ENCODE measurements around the gene SSNA1. TPM values are rescaled to one million over a fixed set of nuclear protein-coding genes. Genes with fewer than 3 reads are reported as not detected.

SSNA1 gene
- total RNA-seq, 3 donors from 2014 or later = 75.0 to 92.8 (median 82.7) TPM

DNA sequence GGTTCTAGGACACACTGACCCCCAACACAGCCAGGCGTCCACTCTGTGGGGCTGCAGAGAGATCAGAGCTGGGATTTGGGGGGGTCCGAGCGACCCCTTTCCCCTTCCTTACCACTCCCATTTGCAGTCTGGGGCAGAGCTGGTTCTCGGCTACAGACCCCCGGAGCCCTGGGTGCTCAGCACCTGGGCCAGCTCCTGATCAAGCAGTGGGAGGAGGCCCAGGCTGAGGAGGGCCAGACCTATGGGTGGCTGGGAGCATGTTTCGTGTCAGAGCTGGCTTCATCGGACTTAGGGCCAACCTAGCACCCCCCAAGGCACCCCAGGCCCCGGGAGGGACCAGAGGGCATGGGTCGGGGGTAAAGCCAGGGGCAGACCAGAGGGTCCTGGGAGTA is 42.0 kb upstream of the SSNA1 start:
- intact Hi-C loops (cut with DNase I; ENCODE audit: low total_unique reads) = no loop called here
- Histone ChIP-seq H3K4me1 (no peaks in the 10 kb centered on the region), H3K4me3 (no peak overlapping the region), H3K36me3 (no peaks in the 10 kb centered on the region), H3K27ac (no peak overlapping the region), H3K27me3 (peaks cover 0 to 62% of the 10 kb centered on the region in 2 donors), H3K9me3 (no peaks in the 10 kb centered on the region)
- DNase-seq (ENCODE audit: low spot score in 2 of 2) = no peak
- TF ChIP-seq, protein P1, sequence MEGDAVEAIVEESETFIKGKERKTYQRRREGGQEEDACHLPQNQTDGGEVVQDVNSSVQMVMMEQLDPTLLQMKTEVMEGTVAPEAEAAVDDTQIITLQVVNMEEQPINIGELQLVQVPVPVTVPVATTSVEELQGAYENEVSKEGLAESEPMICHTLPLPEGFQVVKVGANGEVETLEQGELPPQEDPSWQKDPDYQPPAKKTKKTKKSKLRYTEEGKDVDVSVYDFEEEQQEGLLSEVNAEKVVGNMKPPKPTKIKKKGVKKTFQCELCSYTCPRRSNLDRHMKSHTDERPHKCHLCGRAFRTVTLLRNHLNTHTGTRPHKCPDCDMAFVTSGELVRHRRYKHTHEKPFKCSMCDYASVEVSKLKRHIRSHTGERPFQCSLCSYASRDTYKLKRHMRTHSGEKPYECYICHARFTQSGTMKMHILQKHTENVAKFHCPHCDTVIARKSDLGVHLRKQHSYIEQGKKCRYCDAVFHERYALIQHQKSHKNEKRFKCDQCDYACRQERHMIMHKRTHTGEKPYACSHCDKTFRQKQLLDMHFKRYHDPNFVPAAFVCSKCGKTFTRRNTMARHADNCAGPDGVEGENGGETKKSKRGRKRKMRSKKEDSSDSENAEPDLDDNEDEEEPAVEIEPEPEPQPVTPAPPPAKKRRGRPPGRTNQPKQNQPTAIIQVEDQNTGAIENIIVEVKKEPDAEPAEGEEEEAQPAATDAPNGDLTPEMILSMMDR (IDR thresholded peaks at IDR 0.05) = no peak
- TF ChIP-seq POLR2A (IDR thresholded peaks at IDR 0.05) (no peak), POLR2AphosphoS5 (IDR thresholded peaks at IDR 0.05) (no peak)

DNA sequence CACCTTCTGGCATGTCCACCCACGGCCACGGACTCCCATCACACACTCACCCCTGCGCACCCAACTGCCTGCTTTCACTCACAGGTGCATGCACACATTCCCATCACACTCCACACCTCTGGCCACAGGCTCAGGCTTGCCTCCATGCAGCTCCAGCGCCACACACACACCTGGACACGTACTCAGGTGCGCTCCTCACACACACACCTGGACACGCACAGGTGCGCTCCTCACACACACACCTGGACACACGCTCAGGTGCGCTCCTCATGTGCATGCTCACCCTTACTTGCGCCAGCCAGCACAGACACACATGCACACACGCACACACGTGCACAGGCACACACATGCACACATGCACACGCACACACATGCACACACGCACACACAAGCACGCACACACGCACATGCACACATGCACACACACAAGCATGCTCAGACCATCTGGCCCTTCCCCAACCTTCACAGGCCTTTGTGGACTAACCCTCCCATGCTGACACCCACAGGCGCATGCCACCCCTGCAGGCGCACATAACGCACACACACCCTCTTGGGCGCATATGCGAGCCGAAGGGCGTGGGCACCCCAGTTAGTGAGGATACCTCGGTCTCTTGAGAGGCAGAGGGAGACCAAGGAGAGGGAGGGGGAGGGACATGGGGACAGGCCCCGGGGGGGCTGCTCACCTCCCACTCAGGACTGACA is 41.2 kb upstream of the SSNA1 start:
- intact Hi-C loops (cut with DNase I; ENCODE audit: low total_unique reads) = no loop called here
- H3K4me3 ChIP-seq = no peak overlapping the region
- no peak for DNase-seq (ENCODE audit: low spot score in 2 of 2)
- TF ChIP-seq POLR2A (IDR thresholded peaks at IDR 0.05) (no peak), POLR2AphosphoS5 (IDR thresholded peaks at IDR 0.05) (no peak)
- TF ChIP-seq, protein P1 (IDR thresholded peaks at IDR 0.05) = no peak
- H3K4me1 ChIP-seq = no peaks in the 10 kb centered on the region
- H3K9me3 ChIP-seq = no peaks in the 10 kb centered on the region
- peaks cover 0 to 55% of the 10 kb centered on the region in 2 donors for H3K27me3 ChIP-seq
- no peak overlapping the region for H3K27ac ChIP-seq
- H3K36me3 ChIP-seq = no peaks in the 10 kb centered on the region

DNA sequence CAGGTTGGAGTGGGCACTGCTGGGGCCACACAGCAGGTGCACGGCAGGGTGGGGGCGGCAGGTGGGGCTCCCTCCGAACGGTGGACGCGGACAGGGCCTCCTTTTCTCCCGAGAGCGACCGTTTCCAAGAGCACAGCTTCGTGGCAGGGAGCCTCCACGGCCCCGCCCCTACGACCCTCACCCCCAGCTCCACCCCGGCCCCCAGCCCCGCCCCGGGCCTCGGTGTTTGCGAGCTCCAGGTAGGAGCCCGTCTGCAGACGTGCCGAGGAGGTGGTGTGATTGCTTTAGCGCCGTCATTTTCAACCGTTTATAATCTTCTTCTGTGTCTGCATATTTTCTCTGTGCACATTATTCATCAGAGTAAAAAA is 40.7 kb upstream of the SSNA1 start:
- Histone ChIP-seq H3K4me1 (no peaks in the 10 kb centered on the region), H3K27me3 (peaks cover 0 to 50% of the 10 kb centered on the region in 2 donors), H3K27ac (no peak overlapping the region), H3K4me3 (no peak overlapping the region), H3K36me3 (no peaks in the 10 kb centered on the region), H3K9me3 (no peaks in the 10 kb centered on the region)
- intact Hi-C loops (cut with DNase I; ENCODE audit: low total_unique reads) = no loop called here
- no peak for DNase-seq (ENCODE audit: low spot score in 2 of 2)
- TF ChIP-seq, protein P1 (IDR thresholded peaks at IDR 0.05) = no peak
- TF ChIP-seq POLR2A (IDR thresholded peaks at IDR 0.05) (no peak), POLR2AphosphoS5 (IDR thresholded peaks at IDR 0.05) (no peak)

DNA sequence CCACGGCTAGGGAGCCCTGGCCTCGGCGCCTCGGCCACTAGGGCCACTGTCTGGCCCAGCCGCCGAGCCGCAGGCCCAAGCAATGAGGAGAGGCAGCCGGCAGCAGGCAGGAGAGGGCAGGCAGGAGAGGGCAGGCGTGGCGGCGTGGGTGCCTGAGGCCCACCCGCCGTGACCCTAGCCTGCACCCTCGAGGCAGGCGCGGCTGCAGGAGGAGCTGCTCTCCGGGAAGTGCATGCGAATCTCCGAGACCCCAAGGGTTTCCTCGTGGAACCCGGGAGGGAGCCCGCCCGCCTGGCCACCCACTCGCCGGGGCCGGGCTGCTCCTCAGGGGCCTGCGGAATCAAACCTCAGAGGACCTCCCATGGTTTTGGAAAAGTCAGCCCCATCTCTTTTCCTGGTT is 40.2 kb upstream of the SSNA1 start:
- no peaks in the 10 kb centered on the region for H3K4me1 ChIP-seq
- TF ChIP-seq POLR2AphosphoS5 (IDR thresholded peaks at IDR 0.05) (no peak), POLR2A (IDR thresholded peaks at IDR 0.05) (no peak)
- TF ChIP-seq, protein P1 (IDR thresholded peaks at IDR 0.05) = no peak
- no peaks in the 10 kb centered on the region for H3K9me3 ChIP-seq
- H3K27me3 ChIP-seq = peaks cover 0 to 45% of the 10 kb centered on the region in 2 donors
- H3K4me3 ChIP-seq = no peak overlapping the region
- no peak overlapping the region for H3K27ac ChIP-seq
- intact Hi-C loops (cut with DNase I; ENCODE audit: low total_unique reads) = no loop called here
- H3K36me3 ChIP-seq = no peaks in the 10 kb centered on the region
- no peak for DNase-seq (ENCODE audit: low spot score in 2 of 2)

DNA sequence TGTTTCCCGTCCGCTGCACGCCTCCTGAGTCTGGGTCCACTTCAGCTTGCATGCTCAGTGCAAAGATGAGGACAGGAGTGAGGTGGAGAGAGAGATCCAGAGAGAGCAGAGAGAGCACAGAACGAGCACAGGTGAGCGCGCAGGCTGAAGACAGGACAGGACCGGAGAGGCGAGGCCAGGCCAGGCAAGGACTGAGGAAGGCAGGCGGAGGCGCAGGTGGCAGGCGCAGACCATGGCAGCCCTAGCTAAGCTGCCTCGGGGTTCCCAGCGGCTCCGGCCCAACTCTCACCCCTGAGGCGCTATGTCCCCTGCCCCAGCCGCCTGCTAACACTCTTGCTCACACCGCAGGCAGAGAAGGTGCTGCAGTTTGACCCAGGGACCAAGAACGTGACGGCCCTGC is 39.8 kb upstream of the SSNA1 start:
- DNase-seq (ENCODE audit: low spot score in 2 of 2) = no peak
- H3K27me3 ChIP-seq = peaks cover 0 to 41% of the 10 kb centered on the region in 2 donors

More for the DNA sequence above, 39.8 kb upstream of the SSNA1 start:
- Histone ChIP-seq H3K9me3 (no peaks in the 10 kb centered on the region), H3K27ac (no peak overlapping the region), H3K36me3 (no peaks in the 10 kb centered on the region), H3K4me1 (no peaks in the 10 kb centered on the region), H3K4me3 (no peak overlapping the region)
- intact Hi-C loops (cut with DNase I; ENCODE audit: low total_unique reads) = no loop called here
- TF ChIP-seq, protein P1 (IDR thresholded peaks at IDR 0.05) = no peak
- TF ChIP-seq POLR2A (IDR thresholded peaks at IDR 0.05) (no peak), POLR2AphosphoS5 (IDR thresholded peaks at IDR 0.05) (no peak)

Data from breast epithelium (tissue), 4 donors.